ENCODE results near the gene USP48.
A peak's percentile ranks its signal among the peaks of the same experiment; 100 is the strongest.

USP48 gene

GRCh38 chr1:21652101-21652936 lies 130.6 kb downstream of the USP48 start:
- peaks cover 92% of the 10 kb centered on the region for H4K20me1 ChIP-seq
- H3K4me1 ChIP-seq = peaks cover 21% of the 10 kb centered on the region
- peak overlapping the region; percentile 20; the same call in 1 of the 2 replicates for H3K4me2 ChIP-seq
- no peak overlapping the region for H3K27ac ChIP-seq
- no peaks in the 10 kb centered on the region for H3K36me3 ChIP-seq
- H3K4me3 ChIP-seq = 0 out of 2 replicates have a peak overlapping the region, but pooled peaks have one; percentile 58
- H3K9ac ChIP-seq = no peak overlapping the region
- H3K27me3 ChIP-seq = peaks cover 57% of the 10 kb centered on the region
- no peaks in the 10 kb centered on the region for H3K9me3 ChIP-seq
- no peak for TF ChIP-seq Cebpa-rat (IDR thresholded peaks at IDR 0.05)

- Histone ChIP-seq H3K36me3 (no peaks in the 10 kb centered on the region), H3K4me1 (peaks cover 21% of the 10 kb centered on the region), H3K9me3 (no peaks in the 10 kb centered on the region), H3K4me3 (peak overlapping the region; percentile 58), H3K4me2 (peak overlapping the region; percentile 87), H3K27me3 (peaks cover 57% of the 10 kb centered on the region), H4K20me1 (peaks cover 91% of the 10 kb centered on the region), H3K9ac (no peak overlapping the region), H3K27ac (no peak overlapping the region)
- TF ChIP-seq Cebpa-rat (IDR thresholded peaks at IDR 0.05) = no peak
Observed at GRCh38 chr1:21651214-21652042, 131.5 kb downstream of the USP48 start.

- Histone ChIP-seq H3K27me3 (peaks cover 57% of the 10 kb centered on the region), H3K4me1 (peaks cover 21% of the 10 kb centered on the region), H4K20me1 (peaks cover 91% of the 10 kb centered on the region)
Observed at GRCh38 chr1:21650400-21650799, 132.5 kb downstream of the USP48 start.

GRCh38 chr1:21649315-21649714 lies 133.6 kb downstream of the USP48 start:
- TF ChIP-seq Cebpa-rat (IDR thresholded peaks at IDR 0.05) = no peak
- Histone ChIP-seq H3K9ac (no peak overlapping the region), H3K27me3 (peaks cover 55% of the 10 kb centered on the region), H4K20me1 (peaks cover 88% of the 10 kb centered on the region), H3K27ac (no peak overlapping the region), H3K4me1 (peaks cover 21% of the 10 kb centered on the region), H3K4me2 (no peak overlapping the region), H3K4me3 (no peak overlapping the region), H3K36me3 (no peaks in the 10 kb centered on the region), H3K9me3 (no peaks in the 10 kb centered on the region)

More at GRCh38 chr1:21650400-21650799, 132.5 kb downstream of the USP48 start:
- H3K9me3 ChIP-seq = no peaks in the 10 kb centered on the region
- H3K27ac ChIP-seq = no peak overlapping the region
- H3K9ac ChIP-seq = no peak overlapping the region
- no peaks in the 10 kb centered on the region for H3K36me3 ChIP-seq
- H3K4me2 ChIP-seq = no peak overlapping the region
- TF ChIP-seq Cebpa-rat (IDR thresholded peaks at IDR 0.05) = no peak
- H3K4me3 ChIP-seq = no peak overlapping the region

GRCh38 chr1:21648791-21649190 lies 134.2 kb downstream of the USP48 start:
- Histone ChIP-seq H3K9ac (no peak overlapping the region), H3K27ac (no peak overlapping the region), H3K36me3 (no peaks in the 10 kb centered on the region), H3K4me1 (peaks cover 21% of the 10 kb centered on the region), H4K20me1 (peaks cover 90% of the 10 kb centered on the region), H3K9me3 (no peaks in the 10 kb centered on the region), H3K4me2 (no peak overlapping the region), H3K4me3 (no peak overlapping the region), H3K27me3 (peaks cover 54% of the 10 kb centered on the region)
- no peak for TF ChIP-seq Cebpa-rat (IDR thresholded peaks at IDR 0.05)

- TF ChIP-seq Cebpa-rat (IDR thresholded peaks at IDR 0.05) = no peak
- H3K4me1 ChIP-seq = peaks cover 21% of the 10 kb centered on the region
- peaks cover 89% of the 10 kb centered on the region for H4K20me1 ChIP-seq
- H3K4me2 ChIP-seq = peak overlapping the region; percentile 30; the same call in 1 of the 2 replicates
- H3K27ac ChIP-seq = no peak overlapping the region
- no peaks in the 10 kb centered on the region for H3K9me3 ChIP-seq
- H3K27me3 ChIP-seq = peaks cover 50% of the 10 kb centered on the region
- H3K4me3 ChIP-seq = no peak overlapping the region
- H3K36me3 ChIP-seq = no peaks in the 10 kb centered on the region
- H3K9ac ChIP-seq = no peak overlapping the region
Observed at GRCh38 chr1:21648352-21648730, 134.6 kb downstream of the USP48 start.

- no peak for TF ChIP-seq Cebpa-rat (IDR thresholded peaks at IDR 0.05)
- H3K4me2 ChIP-seq = peak overlapping the region; percentile 30; the same call in 1 of the 2 replicates
Observed at GRCh38 chr1:21647431-21648351, 135.3 kb downstream of the USP48 start.

GRCh38 chr1:21645550-21645949 lies 137.4 kb downstream of the USP48 start:
- Histone ChIP-seq H3K27ac (no peak overlapping the region), H3K4me2 (no peak overlapping the region), H3K9ac (no peak overlapping the region), H3K9me3 (no peaks in the 10 kb centered on the region), H3K36me3 (no peaks in the 10 kb centered on the region), H3K4me3 (no peak overlapping the region), H3K4me1 (no peaks in the 10 kb centered on the region), H3K27me3 (peaks cover 22% of the 10 kb centered on the region), H4K20me1 (peaks cover 72% of the 10 kb centered on the region)
- no peak for TF ChIP-seq Cebpa-rat (IDR thresholded peaks at IDR 0.05)

More at GRCh38 chr1:21647431-21648351, 135.3 kb downstream of the USP48 start:
- no peak overlapping the region for H3K9ac ChIP-seq
- peaks cover 14% of the 10 kb centered on the region for H3K4me1 ChIP-seq
- peaks cover 44% of the 10 kb centered on the region for H3K27me3 ChIP-seq
- H3K4me3 ChIP-seq = no peak overlapping the region
- H3K27ac ChIP-seq = no peak overlapping the region
- no peaks in the 10 kb centered on the region for H3K36me3 ChIP-seq
- H3K9me3 ChIP-seq = no peaks in the 10 kb centered on the region
- peaks cover 82% of the 10 kb centered on the region for H4K20me1 ChIP-seq

GRCh38 chr1:21644906-21645305 lies 138.0 kb downstream of the USP48 start:
- no peak for TF ChIP-seq Cebpa-rat (IDR thresholded peaks at IDR 0.05)
- no peaks in the 10 kb centered on the region for H3K36me3 ChIP-seq
- H3K9ac ChIP-seq = no peak overlapping the region
- peaks cover 16% of the 10 kb centered on the region for H3K27me3 ChIP-seq
- no peak overlapping the region for H3K4me3 ChIP-seq
- no peak overlapping the region for H3K27ac ChIP-seq
- H3K4me1 ChIP-seq = no peaks in the 10 kb centered on the region
- H3K9me3 ChIP-seq = no peaks in the 10 kb centered on the region
- H4K20me1 ChIP-seq = peaks cover 68% of the 10 kb centered on the region
- no peak overlapping the region for H3K4me2 ChIP-seq
